Heart right ventricle (tissue), 16 donors: ENCODE measurements around the gene DPF3. TPM values are rescaled to one million over a fixed set of nuclear protein-coding genes. Genes with fewer than 3 reads are reported as not detected.
A peak's percentile ranks its signal among the peaks of the same experiment; 100 is the strongest.

Source experiments
- ATAC-seq, 8 donors: fragments of 200-7000 bp; cut with Tn5 transposase; one replicate each; pipeline ENCODE4 v1.9.1; 2020; ENCODE audit warnings: mild to moderate bottlenecking in 8 of 8, moderate library complexity in 8 of 8, moderate number of reproducible peaks in 1 of 8
- DNase-seq, 2 donors: peaks; one replicate each; pipeline ENCODE4 v3.0.0-alpha.2; 2020
- H3K27ac ChIP-seq, 10 donors: fragments of 200-600 bp; sonication (generic) in 2 of 10; one replicate each; pipeline versions ENCODE4 v1.5.0 to v1.8.0; 2020 to 2022; ENCODE audit warnings: mild to moderate bottlenecking in 3 of 10
- H3K27me3 ChIP-seq, 7 donors: fragments of 200-600 bp; one replicate each; pipeline ENCODE4 v1.8.0; 2021 to 2022; ENCODE audit warnings: mild to moderate bottlenecking in 2 of 7
- H3K36me3 ChIP-seq, 9 donors: fragments of 200-600 bp; sonication (generic) in 1 of 9; one replicate each; pipeline versions ENCODE4 v1.5.0 to v1.8.0; 2020 to 2022; ENCODE audit warnings: mild to moderate bottlenecking in 2 of 9
- H3K4me1 ChIP-seq, 9 donors: fragments of 200-600 bp; sonication (generic) in 1 of 9; one replicate each; pipeline versions ENCODE4 v1.5.0 to v1.8.0; 2020 to 2022; ENCODE audit warnings: mild to moderate bottlenecking in 4 of 9
- H3K4me3 ChIP-seq, 10 donors: fragments of 200-600 bp; sonication (generic) in 2 of 10; one replicate each; pipeline versions ENCODE4 v1.5.0 to v1.8.0; 2020 to 2022; ENCODE audit warnings: mild to moderate bottlenecking in 7 of 10, moderate library complexity in 2 of 10
- H3K9me3 ChIP-seq, 11 donors: fragments of 200-600 bp in 10 of 11; sonication (generic) in 2 of 11; one replicate each; pipeline versions ENCODE4 v1.5.0 to v1.8.0; 2013 to 2022; ENCODE audit warnings: mild to moderate bottlenecking in 2 of 11, control low read depth in 1 of 11, moderate library complexity in 1 of 11
- WGBS, 2 donors: extraction: QIAGEN DNeasy Blood & Tissue Kit; methylation state at CpG; one replicate each; pipeline ENCODE4 v1.1.7; 2013; ENCODE audit warnings: inconsistent platforms in 1 of 2; 5-methylcytosine and 5-hydroxymethylcytosine counted together
- intact Hi-C, 10 donors: fragments of 100-400 bp; cut with DNase I; formaldehyde crosslinking; loops; one replicate each; pipeline versions ENCODE4 v1.11.1 to v1.14.2; 2022
- polyA plus RNA-seq, 2 donors: library from polyadenylated mRNA; stranded (reverse); fragments of 200-250 nt; gene quantifications; one replicate each; pipeline ENCODE4 v1.2.3, GENCODE V29; 2013
- total RNA-seq, 10 donors: library from RNA; stranded (reverse); fragmentation: NEBNext Ultra II Directional in 3 of 10; extraction: Animal tissue kit (Norgen Biotek cat#: 25700) in 3 of 10; gene quantifications; one replicate each; pipeline versions ENCODE4 v1.2.1 to v1.2.4, GENCODE V29; 2021 to 2023
- TF ChIP-seq, protein P1 (sequence below), 9 donors: fragments of 200-600 bp; sonication (generic) in 2 of 9; IDR thresholded peaks; one replicate each; pipeline versions ENCODE4 v1.5.0 to v1.8.0; 2021 to 2022; ENCODE audit warnings: antibody characterized with exemption in 9 of 9, mild to moderate bottlenecking in 5 of 9, moderate library complexity in 1 of 9
- donor health status: Arrhythmogenic right ventricular cardiomyopathy.
- donor health status: ischemic (EF 13 %, LVEDD 7.1; RV severe dilation, severe dysfunction).
- donor health status: healthy with polysubstance abuse.
- donor health status: DM: no; HTN: yes; CAD: no.
- donor health status: DM: no; HTN: no; CAD: no.
- donor health status: ischemic (EF 25% LVEDD 6.9; RV normal size, moderate dysfunction).
- donor health status: ischemic (EF 25% LVEDD 5.7; RV mildly dilated, moderate dysfunction).
- donor health status: healthy.
- donor health status: DM: yes; HTN: yes; CAD: no.
- donor health status: Ischemic cardiomyopathy.
- donor health status: ischemic (EF 35%, LVEDD 5.7; RV mildly dilated, moderate dysfunction).
- donor health status: nonischemic (EF 11% LVEDD 7.7; RV severe dilation, severe dysfunction).
- donor health status: DM: yes; HTN: yes; CAD: no.
- donor health status: PGD.
- donor health status: ischemic (EF 29% LVEDD 5.4; RV normal size, mild dysfunction).
- donor health status: nonischemic (EF 23%, LVEDD 6.1; RV moderate dilation, normal function).

DPF3 gene
- total and polyA plus RNA-seq, 12 donors: 3.8 to 52.3 (median 35.6) TPM

DNA sequence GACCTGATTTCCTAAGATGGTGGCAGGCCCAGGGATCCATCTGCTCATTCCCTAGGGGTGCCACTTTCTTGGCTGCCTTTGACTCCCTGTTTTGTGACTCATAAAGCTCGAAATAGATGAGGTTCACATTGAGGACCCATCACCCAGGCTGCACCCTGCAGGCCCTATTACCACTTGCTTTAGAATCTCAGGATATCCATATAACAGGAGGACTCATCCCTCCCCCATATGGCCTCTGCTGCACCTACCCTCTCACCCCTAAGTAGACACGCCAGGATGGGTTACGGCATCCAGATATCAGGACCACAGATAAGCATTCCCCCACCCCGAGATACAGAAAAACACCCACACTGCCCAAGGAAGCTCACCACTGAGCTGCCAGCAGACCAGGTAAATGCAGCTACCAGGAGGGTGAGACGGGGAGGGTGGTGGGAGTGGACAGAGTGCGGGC, 155.7 kb downstream of the DPF3 start:
- peaks cover 0 to 50% (median 7%) of the 10 kb centered on the region in 9 donors for H3K4me1 ChIP-seq
- intact Hi-C loops: loop anchor here in 4 of 10 donors (5.0 to 10.0 kb wide), 3 partner anchors 154 to 223 kb away; partner anchors contain the start of gene DPF3 (in 2 of the 4)

DNA sequence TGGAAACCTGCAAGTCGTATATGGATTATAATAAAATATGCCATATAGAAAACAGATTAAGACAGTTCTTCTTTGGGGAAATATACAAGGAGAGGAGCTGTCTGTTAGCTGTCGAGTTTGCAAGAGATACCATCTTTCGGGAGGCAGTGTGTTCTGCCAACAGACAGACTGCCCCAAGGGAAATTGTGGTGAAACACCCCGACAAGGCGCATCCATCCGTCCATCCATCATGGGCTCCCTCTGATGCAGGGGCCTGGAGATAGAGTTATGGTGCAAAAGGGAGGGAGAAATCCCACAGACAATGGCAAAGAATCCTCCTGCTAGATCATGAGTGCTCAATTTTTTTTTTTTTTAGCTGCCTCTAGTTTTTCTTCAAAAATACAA, 156.3 kb downstream of the DPF3 start:
- peaks cover 0 to 48% (median 5%) of the 10 kb centered on the region in 9 donors for H3K4me1 ChIP-seq
- intact Hi-C loops: loop anchor here in 4 of 10 donors (5.0 to 10.0 kb wide), 3 partner anchors 155 to 223 kb away; partner anchors contain the start of gene DPF3 (in 2 of the 4)

More for the DNA sequence above, 155.7 kb downstream of the DPF3 start:
- peak in 1 of 2 donors; percentile 5 for DNase-seq
- TF ChIP-seq, protein P1, sequence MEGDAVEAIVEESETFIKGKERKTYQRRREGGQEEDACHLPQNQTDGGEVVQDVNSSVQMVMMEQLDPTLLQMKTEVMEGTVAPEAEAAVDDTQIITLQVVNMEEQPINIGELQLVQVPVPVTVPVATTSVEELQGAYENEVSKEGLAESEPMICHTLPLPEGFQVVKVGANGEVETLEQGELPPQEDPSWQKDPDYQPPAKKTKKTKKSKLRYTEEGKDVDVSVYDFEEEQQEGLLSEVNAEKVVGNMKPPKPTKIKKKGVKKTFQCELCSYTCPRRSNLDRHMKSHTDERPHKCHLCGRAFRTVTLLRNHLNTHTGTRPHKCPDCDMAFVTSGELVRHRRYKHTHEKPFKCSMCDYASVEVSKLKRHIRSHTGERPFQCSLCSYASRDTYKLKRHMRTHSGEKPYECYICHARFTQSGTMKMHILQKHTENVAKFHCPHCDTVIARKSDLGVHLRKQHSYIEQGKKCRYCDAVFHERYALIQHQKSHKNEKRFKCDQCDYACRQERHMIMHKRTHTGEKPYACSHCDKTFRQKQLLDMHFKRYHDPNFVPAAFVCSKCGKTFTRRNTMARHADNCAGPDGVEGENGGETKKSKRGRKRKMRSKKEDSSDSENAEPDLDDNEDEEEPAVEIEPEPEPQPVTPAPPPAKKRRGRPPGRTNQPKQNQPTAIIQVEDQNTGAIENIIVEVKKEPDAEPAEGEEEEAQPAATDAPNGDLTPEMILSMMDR (IDR thresholded peaks at IDR 0.05): no peak
- peak in 5 of 8 donors; percentile 14 to 56 (median 38) for ATAC-seq
- no peaks in the 10 kb centered on the region for H3K27me3 ChIP-seq
- H3K9me3 ChIP-seq: no peaks in the 10 kb centered on the region
- WGBS, 2 donors: 64 to 65% methylated on average over 6 of the region's 6 CpGs
- no peaks in the 10 kb centered on the region for H3K36me3 ChIP-seq
- peak overlapping the region in 1 of 10 donors; percentile 25 for H3K27ac ChIP-seq
- H3K4me3 ChIP-seq: no peak overlapping the region

GRCh38 chr14:72736786-72737559, 156.9 kb downstream of the DPF3 start:
- H3K9me3 ChIP-seq: no peaks in the 10 kb centered on the region
- no peaks in the 10 kb centered on the region for H3K27me3 ChIP-seq
- intact Hi-C loops: loop anchor here in 4 of 10 donors (5.0 to 10.0 kb wide), 3 partner anchors 155 to 222 kb away; partner anchors contain the start of gene DPF3 (in 2 of the 4)
- H3K27ac ChIP-seq: no peak overlapping the region
- TF ChIP-seq, protein P1 (IDR thresholded peaks at IDR 0.05): no peak
- no peaks in the 10 kb centered on the region for H3K36me3 ChIP-seq
- H3K4me3 ChIP-seq: no peak overlapping the region
- WGBS, 2 donors: 67 to 76% methylated on average over 14 of the region's 14 CpGs
- peaks cover 0 to 44% (median 3%) of the 10 kb centered on the region in 9 donors for H3K4me1 ChIP-seq
- ATAC-seq: no peak
- no peak for DNase-seq

More for the DNA sequence above, 156.3 kb downstream of the DPF3 start:
- Histone ChIP-seq H3K36me3 (no peaks in the 10 kb centered on the region), H3K9me3 (no peaks in the 10 kb centered on the region), H3K27ac (no peak overlapping the region), H3K27me3 (no peaks in the 10 kb centered on the region), H3K4me3 (no peak overlapping the region)
- DNase-seq: no peak
- 60 to 64% methylated on average over 6 of the region's 6 CpGs for WGBS, 2 donors
- ATAC-seq: no peak
- TF ChIP-seq, protein P1 (IDR thresholded peaks at IDR 0.05): no peak

DNA sequence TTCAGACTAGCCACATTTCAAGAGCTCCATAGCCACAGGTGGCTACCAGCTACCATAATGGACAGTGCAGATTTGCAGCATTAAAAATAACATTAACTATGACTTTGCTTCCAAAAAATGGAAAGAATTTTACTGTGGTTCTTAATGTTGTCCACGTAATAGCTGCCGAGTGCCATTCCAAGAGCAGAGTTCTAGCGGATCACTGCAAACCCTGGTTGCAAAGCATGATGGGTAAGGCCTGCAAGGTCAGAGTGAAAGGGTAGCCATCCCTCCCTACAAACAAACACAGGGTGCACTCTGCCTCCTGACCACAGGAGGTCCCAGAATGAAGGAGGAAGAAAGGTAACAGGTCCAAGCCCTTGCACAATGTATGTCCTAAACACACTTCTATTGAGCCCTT, 157.6 kb downstream of the DPF3 start:
- H3K9me3 ChIP-seq: no peaks in the 10 kb centered on the region
- H3K27me3 ChIP-seq: no peaks in the 10 kb centered on the region
- H3K36me3 ChIP-seq: peaks cover 0 to 4% (median 0%) of the 10 kb centered on the region in 9 donors
- intact Hi-C loops: loop anchor here in 4 of 10 donors (5.0 to 10.0 kb wide), 3 partner anchors 156 to 222 kb away; partner anchors contain the start of gene DPF3 (in 2 of the 4)
- no peak overlapping the region for H3K4me3 ChIP-seq
- peak in 4 of 8 donors; percentile 18 to 56 (median 34) for ATAC-seq
- TF ChIP-seq, protein P1 (IDR thresholded peaks at IDR 0.05): peak in 3 of 9 donors; percentile 7 to 35 (median 17)
- H3K4me1 ChIP-seq: peaks cover 0 to 37% (median 3%) of the 10 kb centered on the region in 9 donors
- H3K27ac ChIP-seq: no peak overlapping the region
- no peak for DNase-seq
- 65 to 72% methylated on average over 3 of the region's 3 CpGs for WGBS, 2 donors
